NCI-H2107 treated with DMSO at 0.1 percent for 48 hours (cell line): ENCODE data around the gene SRP14.
A peak's percentile ranks its signal among the peaks of the same experiment; 100 is the strongest.
"Not testable (repeated sequence)": the region's sequence is repeated elsewhere in the genome, so short reads cannot be mapped to it uniquely, and the experiment has no call there.

ENCODE experiments used
- DNase-seq: peaks from one replicate; lab custom pipeline; 2025; ENCODE audit not compliant: unreplicated experiment; lab: John Stamatoyannopoulos, UW

The SRP14 gene

DNA sequence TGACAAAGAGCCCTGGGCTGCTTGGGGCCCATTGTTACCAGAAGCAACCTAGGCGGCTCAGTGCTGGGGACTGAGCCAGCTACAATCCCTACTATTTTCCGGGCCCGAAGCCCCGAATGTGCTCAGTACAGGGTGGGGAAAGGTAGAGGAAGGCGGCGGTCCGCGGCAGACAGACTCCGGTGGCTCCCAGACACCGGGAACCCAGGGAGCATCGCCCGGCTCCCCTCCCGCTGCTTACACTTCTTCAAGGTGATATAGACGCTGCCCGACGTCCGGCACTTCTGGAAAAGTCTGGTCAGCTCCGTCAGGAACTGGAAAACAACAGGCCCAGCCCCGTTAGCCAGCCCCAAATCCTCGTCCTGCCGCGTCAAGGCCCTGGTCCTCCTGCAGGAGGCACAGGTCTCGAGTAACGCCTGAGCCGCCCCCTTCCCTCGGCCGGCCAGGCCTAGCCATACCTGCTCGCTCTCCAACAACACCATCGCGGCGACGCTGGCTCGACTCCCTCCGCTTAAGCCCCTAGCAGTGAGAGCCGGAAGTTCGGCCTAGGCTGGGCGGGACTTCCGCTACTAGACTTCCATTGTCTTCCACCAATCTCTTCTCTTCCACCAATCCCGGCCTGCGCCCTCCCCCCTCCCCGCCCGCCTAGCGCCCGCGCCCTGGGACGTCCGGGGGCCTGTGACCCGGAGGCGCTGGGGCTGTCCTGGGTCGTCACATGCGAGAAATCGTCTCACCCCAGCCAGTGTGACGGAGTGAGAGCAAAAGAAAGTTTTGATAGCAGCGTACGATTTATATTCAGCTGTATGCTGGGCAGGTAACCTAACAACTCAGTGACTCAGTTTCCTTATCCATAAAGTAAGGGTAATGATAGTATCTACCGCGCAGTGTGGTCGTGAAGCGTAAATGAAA, at the start of gene SRP14:
TSS of gene SRP14 (minus strand) at position 544 of the 906 bp plus-strand sequence. CDS start at position 479, 65 bp downstream.
- DNase-seq: peak; percentile 52

DNA sequence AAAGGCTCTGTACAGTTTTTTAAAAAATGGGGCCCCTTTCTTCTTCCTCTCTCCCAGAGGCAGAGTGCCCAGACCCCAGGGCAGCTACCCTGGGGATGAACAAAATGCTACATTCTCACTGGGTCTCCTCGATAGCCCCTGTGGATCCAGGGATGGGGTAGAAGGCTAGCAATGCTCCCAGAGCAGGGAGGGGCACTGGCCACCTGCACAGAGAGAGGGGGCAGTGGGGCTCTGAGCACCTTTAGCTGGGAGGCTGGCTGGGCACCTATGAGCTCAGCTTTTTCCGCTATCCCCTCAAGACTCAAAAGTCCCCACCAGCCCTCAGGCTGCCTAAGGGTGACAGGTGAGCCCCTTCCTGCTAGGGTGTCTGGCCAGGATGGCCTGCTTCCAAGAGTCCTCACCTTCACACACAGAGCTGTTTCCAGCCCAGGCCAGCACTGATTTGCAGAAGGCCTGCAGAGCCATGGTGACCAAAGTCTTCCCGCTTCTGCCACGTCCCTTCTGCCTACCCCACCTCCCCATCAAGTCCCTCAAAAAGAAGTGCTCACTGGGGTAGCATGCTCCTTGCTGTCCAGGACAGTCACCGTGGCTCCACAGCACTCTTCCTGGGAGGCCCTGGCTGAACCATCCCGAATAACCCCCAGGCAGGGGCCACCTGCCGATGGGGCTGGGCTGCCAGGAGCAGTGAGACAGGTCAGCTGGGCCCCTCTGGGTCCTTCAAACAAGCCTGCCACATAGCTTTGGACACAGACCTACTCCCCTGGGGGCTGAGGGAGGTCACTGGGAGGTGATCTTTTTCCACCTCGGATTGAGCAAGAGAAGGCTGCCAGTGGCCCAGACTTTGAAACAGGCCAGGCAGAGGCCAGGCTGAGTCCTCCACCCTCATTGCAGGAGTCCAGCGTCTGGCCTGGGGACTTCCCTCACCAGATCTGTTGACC, 49.3 kb upstream of the SRP14 start:
- DNase-seq: no peak

DNA sequence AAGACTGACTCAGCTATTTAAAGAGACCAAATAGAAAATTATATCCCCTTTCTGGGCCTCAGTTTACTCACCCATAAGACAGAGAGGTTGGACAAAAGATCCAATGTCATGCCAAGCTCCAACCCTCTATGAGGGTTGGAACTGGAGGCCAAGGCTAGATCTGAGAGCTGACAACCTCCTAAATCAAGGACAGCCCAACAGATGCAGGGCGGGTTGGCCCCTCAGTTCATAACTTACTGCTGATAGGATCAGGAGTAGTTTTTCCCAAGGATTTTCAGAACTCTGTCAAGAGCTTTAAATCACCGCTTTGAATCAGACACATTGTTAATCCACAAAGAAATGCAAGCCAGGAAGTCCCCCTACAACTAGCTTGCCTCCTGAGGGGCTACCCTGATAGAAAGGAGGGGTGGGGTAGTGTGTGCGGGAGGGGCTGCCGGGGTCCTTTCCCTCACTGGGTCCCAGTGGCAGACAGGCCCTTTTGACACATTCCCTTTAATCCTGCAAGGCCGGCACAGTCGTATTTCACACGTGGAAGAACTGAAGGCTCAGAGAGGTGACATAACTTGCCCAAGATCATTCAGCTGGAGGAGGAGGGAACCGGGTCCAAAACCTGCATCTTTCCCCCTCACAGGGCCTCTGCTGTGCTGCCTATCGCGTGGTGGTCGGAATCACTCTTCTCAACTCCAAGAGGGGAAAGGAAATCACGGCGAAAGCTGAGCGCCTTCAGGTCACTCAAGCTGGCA, 48.3 kb upstream of the SRP14 start:
- DNase-seq: no peak

DNA sequence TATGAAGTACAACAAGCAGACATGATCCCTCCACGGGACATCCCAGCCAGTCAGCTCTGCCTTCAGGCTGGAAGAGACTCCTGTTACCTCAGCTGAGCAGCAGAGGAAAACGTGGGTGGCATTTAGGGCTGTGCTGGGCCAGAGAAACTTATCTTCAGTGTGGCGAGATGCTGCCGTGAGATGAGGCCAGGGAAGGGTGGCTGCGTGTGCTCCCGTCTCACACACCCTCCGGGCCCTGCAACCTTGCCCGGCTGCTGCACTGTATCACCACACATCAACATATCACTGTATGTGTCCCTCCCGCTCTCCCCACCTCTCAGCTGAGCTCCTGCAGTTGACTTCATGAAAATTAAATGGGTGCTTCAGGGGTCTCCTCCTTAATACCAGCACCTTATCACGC, 46.3 kb upstream of the SRP14 start:
- no peak for DNase-seq

GRCh38 chr15:40084650-40085049, 45.7 kb upstream of the SRP14 start:
- DNase-seq: no peak

DNA sequence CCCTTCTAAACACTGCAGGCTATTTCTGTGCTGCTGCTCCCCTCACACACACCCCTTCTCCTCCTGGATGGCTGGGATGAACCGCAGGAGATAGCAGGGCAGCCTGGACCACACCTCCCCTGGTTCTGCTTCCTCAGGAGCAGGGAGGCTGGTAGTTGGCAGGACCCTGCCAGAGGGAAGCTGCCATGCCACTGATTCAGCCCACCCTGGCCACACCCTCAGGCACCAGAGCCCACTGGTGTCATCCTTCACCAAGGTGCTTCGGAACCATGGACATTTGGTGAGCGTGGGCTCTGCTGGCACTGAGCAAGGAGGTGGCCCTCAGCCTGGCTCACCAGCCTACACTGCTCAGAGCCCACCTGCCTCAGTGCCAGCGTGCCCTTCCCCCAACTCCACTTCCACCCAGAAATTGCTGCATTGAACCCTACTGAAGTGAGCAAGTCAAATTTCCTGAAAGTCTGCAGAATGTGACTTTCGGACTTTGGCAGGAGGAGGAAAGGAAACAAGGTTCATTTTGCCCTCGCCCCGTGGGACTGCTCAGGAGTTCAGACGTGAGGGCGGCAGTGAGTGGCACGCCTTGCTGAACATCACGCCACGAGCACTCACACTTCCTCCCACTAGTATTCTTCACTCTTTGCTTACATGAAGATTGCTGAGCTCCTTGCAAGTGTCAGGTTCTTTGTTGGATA, 43.4 kb upstream of the SRP14 start:
- DNase-seq: no peak

DNA sequence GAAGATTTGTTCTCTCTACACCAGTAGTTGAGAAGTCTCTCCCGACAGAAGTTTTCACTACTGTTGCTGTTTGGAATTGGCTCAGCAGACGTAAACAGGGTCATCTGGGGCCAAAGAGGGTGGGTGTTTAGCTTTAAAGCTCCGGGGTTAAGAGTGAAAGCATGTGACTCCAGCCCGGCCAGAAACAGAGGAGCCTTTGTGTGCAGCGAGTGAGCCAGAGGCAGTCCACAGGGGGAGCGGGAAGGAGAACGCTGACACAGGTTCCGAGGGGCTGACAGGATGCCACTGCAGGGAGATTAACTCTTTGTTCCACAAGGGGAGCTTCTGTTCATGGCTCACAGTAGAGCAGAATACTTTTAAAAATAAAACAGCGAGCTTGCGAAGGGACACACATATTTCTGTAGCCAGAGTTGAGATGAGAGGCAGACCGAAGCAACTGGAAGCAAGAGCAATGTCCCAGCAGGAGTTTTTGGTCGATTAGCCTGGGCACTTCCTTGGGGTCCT, 42.8 kb upstream of the SRP14 start:
- DNase-seq: no peak

GRCh38 chr15:40080847-40081246, 41.9 kb upstream of the SRP14 start:
- no peak for DNase-seq

GRCh38 chr15:40080104-40080503, 41.1 kb upstream of the SRP14 start:
- DNase-seq: no peak

DNA sequence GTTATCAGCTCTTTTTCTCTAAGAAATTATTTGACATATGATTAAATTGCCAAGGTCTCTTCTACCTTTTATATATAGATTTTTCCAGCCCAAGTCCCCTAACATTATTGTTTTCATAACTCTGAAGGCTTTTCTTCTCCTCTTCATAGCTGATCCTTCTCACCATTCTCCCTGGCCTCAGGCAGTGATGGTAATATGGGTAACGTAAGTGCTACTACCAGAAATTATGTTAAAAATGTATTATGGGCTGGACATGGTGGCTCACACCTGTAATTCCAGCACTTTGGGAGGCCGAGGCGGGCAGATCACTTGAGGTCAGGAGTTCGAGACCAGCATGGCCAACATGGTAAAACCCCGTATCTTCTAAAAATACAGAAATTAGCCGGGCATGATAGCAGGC, 40.5 kb upstream of the SRP14 start:
- no peak for DNase-seq

- DNase-seq: no peak
Observed at GRCh38 chr15:40075298-40076044, 36.5 kb upstream of the SRP14 start.

- not testable (repeated sequence) for DNase-seq
Observed at GRCh38 chr15:40074656-40075055, 35.7 kb upstream of the SRP14 start.

- not testable (repeated sequence) for DNase-seq
Observed at GRCh38 chr15:40073716-40074490, 34.9 kb upstream of the SRP14 start.

DNA sequence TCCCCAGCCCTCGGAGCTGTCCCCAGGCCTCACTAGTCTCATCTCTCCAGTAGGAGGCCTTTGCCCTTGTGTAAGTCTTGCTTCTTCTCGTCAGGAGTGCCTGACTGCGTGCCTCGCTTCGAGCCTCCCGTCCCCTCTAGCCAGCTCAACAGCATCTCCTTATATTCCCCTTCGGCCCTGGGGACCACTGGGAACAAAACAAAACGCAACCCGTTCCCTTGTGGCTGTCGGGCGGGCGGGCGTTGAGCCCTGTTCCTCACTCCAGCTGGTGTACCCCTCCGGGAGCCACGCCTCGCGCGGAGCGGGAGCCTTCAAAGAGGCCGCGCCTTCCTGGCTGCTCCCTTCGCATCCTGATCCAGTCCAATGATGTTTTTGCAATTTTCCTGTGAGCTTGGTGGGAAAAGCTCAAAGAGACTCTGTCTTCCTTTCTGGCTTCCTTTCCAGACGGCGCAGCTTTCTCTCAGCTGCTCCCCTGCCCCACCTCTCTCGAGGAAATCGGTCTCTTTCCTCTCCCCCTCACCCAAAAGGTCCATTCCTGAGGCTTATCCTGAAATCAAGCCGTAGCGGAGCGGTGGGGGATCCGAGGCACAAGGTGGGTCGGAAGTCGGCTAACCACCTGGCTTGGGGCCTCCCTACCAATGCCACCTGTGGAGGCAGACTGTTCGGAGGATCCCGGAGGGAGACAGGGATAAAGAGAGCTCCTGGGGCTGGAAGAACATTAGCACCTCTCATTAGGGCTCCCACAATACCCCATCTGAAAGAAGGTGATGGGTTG, 33.4 kb upstream of the SRP14 start:
- no peak for DNase-seq

- no peak for DNase-seq
Observed at GRCh38 chr15:40070608-40071218, 31.7 kb upstream of the SRP14 start.

- DNase-seq: no peak
Observed at GRCh38 chr15:40070166-40070557, 31.2 kb upstream of the SRP14 start.
